Caco-2 (cell line): ENCODE data around the gene SHROOM3. TPM values are rescaled to one million over a fixed set of nuclear protein-coding genes. Genes with fewer than 3 reads are reported as not detected.

ENCODE experiments used
- BruUV-seq: library from RNA; stranded (reverse); fragments of 400-500 nt; replicated peaks from 2 replicates; lab custom pipeline; 2021; lab: Mats Ljungman, UMichigan
- CTCF ChIA-PET: fragments of 300-600 bp; sonication (Branson Sonifier 250); formaldehyde crosslinking; loops from one replicate; lab custom pipeline; 2022; ENCODE audit warnings: antibody characterized with exemption; lab: Charles Lee
- POLR2A ChIA-PET: fragments of 300-600 bp; sonication (Branson Sonifier 250); formaldehyde crosslinking; loops from one replicate; lab custom pipeline; 2022; ENCODE audit warnings: antibody characterized with exemption; lab: Charles Lee
- DNase-seq, 2 experiments: peaks; one replicate each; pipeline versions ENCODE4 v3.0.0 to v3.0.0-alpha.2; 2020 to 2022
- H3K27me3 ChIP-seq: replicated peaks from 2 replicates; pipeline ENCODE4 v1.6.0; 2011; ENCODE audit warnings: low read length; ENCODE audit not compliant: control insufficient read depth, insufficient read depth
- H3K36me3 ChIP-seq: 2 replicates; pipeline ENCODE4 v1.5.1; 2011; ENCODE audit warnings: low read length; ENCODE audit not compliant: control insufficient read depth, insufficient read depth
- H3K4me1 ChIP-seq: fragments of 250-450 bp; sonication (Bioruptor Pico); 2 replicates; pipeline ENCODE4 v1.5.1; 2020; ENCODE audit warnings: mild to moderate bottlenecking
- H3K4me3 ChIP-seq: 2 replicates; pipeline ENCODE4 v1.5.1; 2011; ENCODE audit warnings: low read depth, mild to moderate bottlenecking, control low read depth, low read length
- H3K9me3 ChIP-seq: fragments of 250-450 bp; sonication (Bioruptor Pico); 2 replicates; pipeline ENCODE4 v1.5.1; 2020; ENCODE audit warnings: mild to moderate bottlenecking, moderate library complexity
- H3K27ac Mint-ChIP-seq: one replicate; pipeline ENCODE4 v1.8.0; 2022; ENCODE audit warnings: mixed read lengths; ENCODE audit not compliant: unreplicated experiment
- H3K27me3 Mint-ChIP-seq: one replicate; pipeline ENCODE4 v1.8.0; 2022; ENCODE audit warnings: mixed read lengths; ENCODE audit not compliant: insufficient read depth, unreplicated experiment
- H3K36me3 Mint-ChIP-seq: one replicate; pipeline ENCODE4 v1.8.0; 2022; ENCODE audit warnings: mild to moderate bottlenecking, mixed read lengths; ENCODE audit not compliant: insufficient read depth, unreplicated experiment
- H3K4me1 Mint-ChIP-seq: one replicate; pipeline ENCODE4 v1.8.0; 2022; ENCODE audit warnings: low read depth, mixed read lengths; ENCODE audit not compliant: unreplicated experiment
- H3K4me3 Mint-ChIP-seq: one replicate; pipeline ENCODE4 v1.8.0; 2022; ENCODE audit warnings: mild to moderate bottlenecking, moderate library complexity, mixed read lengths; ENCODE audit not compliant: unreplicated experiment
- H3K9me3 Mint-ChIP-seq: one replicate; pipeline ENCODE4 v1.8.0; 2022; ENCODE audit warnings: mixed read lengths; ENCODE audit not compliant: unreplicated experiment
- intact Hi-C: fragments of 100-400 bp; cut with micrococcal nuclease; formaldehyde crosslinking; loops from one replicate; pipeline ENCODE4 v1.10.0; 2022; ENCODE audit not compliant: unreplicated experiment
- total RNA-seq: library from RNA; stranded (reverse); gene quantifications from 2 replicates; pipeline ENCODE4 v1.2.3, GENCODE V29; 2022
- TF ChIP-seq, protein P1 (sequence below), 2 experiments: fragments of 200-600 bp in 1 of 2; IDR thresholded peaks; 1 replicate in 1 of 2; 2 replicates in 1 of 2; pipeline versions ENCODE4 v1.5.1 to v1.8.0; 2011 to 2022; ENCODE audit warnings: antibody characterized with exemption in 1 of 2, control low read depth in 1 of 2, inconsistent platforms in 1 of 2, low read depth in 1 of 2, low read length in 1 of 2, mild to moderate bottlenecking in 1 of 2, moderate library complexity in 1 of 2; ENCODE audit not compliant: insufficient read depth in 1 of 2, severe bottlenecking in 1 of 2, unreplicated experiment in 1 of 2

SHROOM3 gene
- total RNA-seq, 1 experiment from 2014 or later = 16.3 TPM

GRCh38 chr4:76738086-76738931, 303.3 kb downstream of the SHROOM3 start:
- peaks cover 3% of the 10 kb centered on the region for H3K36me3 ChIP-seq
- no peak for DNase-seq
- BruUV-seq = no TSS peak
- no peaks in the 10 kb centered on the region for H3K9me3 ChIP-seq
- CTCF ChIA-PET = interaction anchor here (0.6 kb wide), 2 partner anchors 13 to 335 kb away, joined by 3 to 6 read pairs; no protein-coding TSS in a partner anchor
- Mint-ChIP-seq H3K4me3 (no peak overlapping the region), H3K27ac (peak overlapping the region; percentile 15), H3K27me3 (no peaks in the 10 kb centered on the region), H3K36me3 (peaks cover 10% of the 10 kb centered on the region), H3K9me3 (no peaks in the 10 kb centered on the region), H3K4me1 (no peaks in the 10 kb centered on the region)
- POLR2A ChIA-PET = no interaction called here
- no peaks in the 10 kb centered on the region for H3K4me1 ChIP-seq
- intact Hi-C loops = no loop called here
- TF ChIP-seq, protein P1, sequence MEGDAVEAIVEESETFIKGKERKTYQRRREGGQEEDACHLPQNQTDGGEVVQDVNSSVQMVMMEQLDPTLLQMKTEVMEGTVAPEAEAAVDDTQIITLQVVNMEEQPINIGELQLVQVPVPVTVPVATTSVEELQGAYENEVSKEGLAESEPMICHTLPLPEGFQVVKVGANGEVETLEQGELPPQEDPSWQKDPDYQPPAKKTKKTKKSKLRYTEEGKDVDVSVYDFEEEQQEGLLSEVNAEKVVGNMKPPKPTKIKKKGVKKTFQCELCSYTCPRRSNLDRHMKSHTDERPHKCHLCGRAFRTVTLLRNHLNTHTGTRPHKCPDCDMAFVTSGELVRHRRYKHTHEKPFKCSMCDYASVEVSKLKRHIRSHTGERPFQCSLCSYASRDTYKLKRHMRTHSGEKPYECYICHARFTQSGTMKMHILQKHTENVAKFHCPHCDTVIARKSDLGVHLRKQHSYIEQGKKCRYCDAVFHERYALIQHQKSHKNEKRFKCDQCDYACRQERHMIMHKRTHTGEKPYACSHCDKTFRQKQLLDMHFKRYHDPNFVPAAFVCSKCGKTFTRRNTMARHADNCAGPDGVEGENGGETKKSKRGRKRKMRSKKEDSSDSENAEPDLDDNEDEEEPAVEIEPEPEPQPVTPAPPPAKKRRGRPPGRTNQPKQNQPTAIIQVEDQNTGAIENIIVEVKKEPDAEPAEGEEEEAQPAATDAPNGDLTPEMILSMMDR (IDR thresholded peaks at IDR 0.05; ENCODE audit: insufficient read depth in 1 of 2, low read depth in 1 of 2, low read length in 1 of 2, severe bottlenecking in 1 of 2, unreplicated experiment in 1 of 2) = no peak
- H3K4me3 ChIP-seq = no peak overlapping the region
- no peaks in the 10 kb centered on the region for H3K27me3 ChIP-seq

DNA sequence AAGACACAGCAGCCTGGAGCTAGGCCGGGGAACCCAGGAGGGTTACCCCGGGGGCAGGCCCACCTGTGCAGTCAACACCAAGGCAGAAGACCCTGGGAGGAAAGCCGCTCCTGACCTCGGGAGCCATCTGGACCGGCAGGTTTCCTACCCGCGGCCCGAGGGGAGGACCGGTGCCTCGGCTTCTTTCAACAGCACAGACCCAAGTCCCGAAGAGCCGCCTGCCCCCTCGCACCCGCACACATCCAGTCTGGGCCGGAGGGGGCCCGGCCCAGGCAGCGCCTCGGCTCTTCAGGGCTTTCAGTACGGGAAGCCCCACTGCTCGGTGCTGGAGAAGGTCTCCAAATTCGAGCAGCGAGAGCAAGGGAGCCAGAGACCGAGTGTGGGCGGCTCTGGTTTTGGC, 305.2 kb downstream of the SHROOM3 start:
- Histone ChIP-seq H3K27me3 (no peaks in the 10 kb centered on the region), H3K36me3 (peaks cover 3% of the 10 kb centered on the region), H3K4me1 (no peaks in the 10 kb centered on the region), H3K9me3 (no peaks in the 10 kb centered on the region), H3K4me3 (no peak overlapping the region)
- H3K27me3 Mint-ChIP-seq = no peaks in the 10 kb centered on the region
- no peaks in the 10 kb centered on the region for H3K4me1 Mint-ChIP-seq
- TF ChIP-seq, protein P1 (IDR thresholded peaks at IDR 0.05; ENCODE audit: insufficient read depth in 1 of 2, low read depth in 1 of 2, low read length in 1 of 2, severe bottlenecking in 1 of 2, unreplicated experiment in 1 of 2) = no peak
- POLR2A ChIA-PET = no interaction called here
- H3K4me3 Mint-ChIP-seq = no peak overlapping the region
- CTCF ChIA-PET = no interaction called here
- no peak overlapping the region for H3K27ac Mint-ChIP-seq
- peaks cover 10% of the 10 kb centered on the region for H3K36me3 Mint-ChIP-seq
- intact Hi-C loops = no loop called here
- BruUV-seq = no TSS peak
- H3K9me3 Mint-ChIP-seq = no peaks in the 10 kb centered on the region
- no peak for DNase-seq

- ChIA-PET POLR2A (no interaction called here), CTCF (no interaction called here)
- Mint-ChIP-seq H3K4me1 (no peaks in the 10 kb centered on the region), H3K27me3 (no peaks in the 10 kb centered on the region), H3K36me3 (peaks cover 10% of the 10 kb centered on the region), H3K9me3 (no peaks in the 10 kb centered on the region), H3K4me3 (no peak overlapping the region), H3K27ac (no peak overlapping the region)
- H3K27me3 ChIP-seq = no peaks in the 10 kb centered on the region
- TF ChIP-seq, protein P1 (IDR thresholded peaks at IDR 0.05; ENCODE audit: insufficient read depth in 1 of 2, low read depth in 1 of 2, low read length in 1 of 2, severe bottlenecking in 1 of 2, unreplicated experiment in 1 of 2) = no peak
- H3K4me1 ChIP-seq = no peaks in the 10 kb centered on the region
- H3K9me3 ChIP-seq = no peaks in the 10 kb centered on the region
- BruUV-seq = no TSS peak
- no peak overlapping the region for H3K4me3 ChIP-seq
- DNase-seq = no peak
- H3K36me3 ChIP-seq = peaks cover 3% of the 10 kb centered on the region
- intact Hi-C loops = no loop called here
Observed at GRCh38 chr4:76740866-76741662, 306.0 kb downstream of the SHROOM3 start.
